Airway epithelial cell (primary cell): Measurements from ENCODE around the gene C4orf36. TPM values are rescaled to one million over a fixed set of nuclear protein-coding genes. Genes with fewer than 3 reads are reported as not detected.

Source experiments
- total RNA-seq: library from RNA; depleted of rRNA; stranded (reverse); fragments of >200 nt; gene quantifications from 2 replicates; pipeline ENCODE4 v1.2.3, GENCODE V29; 2015

C4orf36 gene, protein sequence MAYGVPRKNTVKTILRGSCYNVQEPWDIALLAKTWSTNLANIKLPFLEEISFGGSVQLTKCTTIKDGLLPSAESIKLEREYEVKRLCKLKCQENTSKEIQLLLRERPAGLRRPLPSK
- 1.1 and 3.5 TPM in 2 replicates for total RNA-seq

DNA sequence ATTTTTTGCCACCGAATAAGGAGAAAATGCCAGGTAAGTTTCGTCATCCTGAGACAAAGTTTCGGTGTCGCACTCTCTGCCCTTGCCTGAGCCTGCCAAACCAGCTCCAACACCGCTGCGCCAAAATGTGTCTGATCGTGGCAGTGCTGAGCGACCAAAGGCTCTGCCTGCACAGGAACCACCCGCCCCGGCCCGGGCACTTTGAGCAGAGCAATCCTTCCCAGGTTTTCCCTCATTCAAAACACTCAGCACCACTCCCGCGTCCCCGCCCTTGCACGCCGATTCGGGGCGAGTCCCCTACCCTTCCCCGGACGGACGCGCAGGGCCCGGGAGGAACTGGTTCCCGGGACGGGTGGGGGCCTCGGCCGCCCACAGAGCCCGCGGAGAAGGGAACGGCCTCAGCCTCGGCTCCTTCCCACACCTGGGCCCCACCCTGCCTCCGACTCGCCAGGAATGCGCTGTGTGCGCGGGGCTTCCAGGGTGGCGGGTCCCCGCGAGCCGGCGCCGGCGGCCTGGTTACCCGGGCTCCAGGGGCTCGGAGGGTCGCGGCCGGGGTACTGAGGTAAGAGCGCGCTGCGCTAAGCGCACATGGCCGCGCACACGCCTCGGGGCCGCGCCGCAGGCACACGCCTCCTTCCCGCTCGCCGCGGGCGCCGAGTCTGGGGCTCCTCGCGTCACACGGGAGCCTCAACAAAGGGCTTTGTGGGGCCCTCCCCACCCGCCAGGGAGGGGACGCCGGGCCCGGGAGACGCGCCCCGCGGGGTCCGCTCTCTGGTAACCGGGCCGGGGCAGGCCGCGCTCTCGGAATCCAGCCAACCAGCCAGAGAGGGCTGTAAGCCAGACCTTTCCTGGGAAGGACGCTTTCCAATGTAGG, at the start of gene C4orf36:
Gene C4orf36, minus strand, starts transcription at position 661 of the 874 bp plus-strand sequence. CDS start 902 bp downstream, outside the sequence.

DNA sequence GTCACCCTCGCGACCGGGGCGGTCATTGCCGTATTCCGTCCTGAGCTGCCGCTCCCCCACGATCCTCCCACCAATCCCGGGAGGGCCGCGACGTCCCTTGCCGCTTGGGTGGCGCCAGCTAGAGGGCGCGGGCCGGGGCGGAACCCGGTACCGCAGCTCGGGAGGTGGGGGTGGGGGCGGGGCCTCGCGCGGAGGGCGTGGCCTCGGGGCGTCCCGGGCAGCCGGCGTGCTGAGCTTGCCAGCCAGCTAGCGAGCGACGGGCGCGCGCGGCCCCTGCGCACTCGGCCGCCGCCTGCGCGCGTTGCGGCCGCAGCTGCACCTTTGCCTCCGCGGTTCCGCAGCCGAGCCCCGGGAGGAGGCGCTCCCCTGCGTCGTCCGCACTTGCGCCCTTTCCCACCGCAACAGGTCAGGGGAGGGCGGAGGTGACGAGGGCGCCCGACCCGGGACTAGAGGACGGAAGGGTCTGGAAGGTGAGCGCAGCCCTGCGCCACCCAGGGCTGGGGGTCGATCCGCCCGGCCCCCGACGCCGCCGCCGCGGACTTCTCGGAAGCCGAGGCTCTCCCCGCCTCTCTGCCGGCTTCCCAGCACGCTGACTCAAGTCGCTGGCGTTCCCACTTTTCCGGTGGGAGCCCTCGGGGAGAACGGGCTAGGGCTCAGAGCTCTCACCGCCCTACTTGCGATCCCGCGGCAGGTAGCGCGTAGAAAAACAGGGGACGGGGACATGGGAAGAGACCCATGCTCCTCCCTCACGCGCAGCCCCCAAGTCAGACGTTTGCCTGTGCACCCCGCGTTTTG, 42.7 kb upstream of the C4orf36 start, which contains the start of gene AFF1:
Gene AFF1, plus strand, starts transcription at position 241 of the 795 bp plus-strand sequence. CDS start 13,523 bp downstream, outside the sequence.

DNA sequence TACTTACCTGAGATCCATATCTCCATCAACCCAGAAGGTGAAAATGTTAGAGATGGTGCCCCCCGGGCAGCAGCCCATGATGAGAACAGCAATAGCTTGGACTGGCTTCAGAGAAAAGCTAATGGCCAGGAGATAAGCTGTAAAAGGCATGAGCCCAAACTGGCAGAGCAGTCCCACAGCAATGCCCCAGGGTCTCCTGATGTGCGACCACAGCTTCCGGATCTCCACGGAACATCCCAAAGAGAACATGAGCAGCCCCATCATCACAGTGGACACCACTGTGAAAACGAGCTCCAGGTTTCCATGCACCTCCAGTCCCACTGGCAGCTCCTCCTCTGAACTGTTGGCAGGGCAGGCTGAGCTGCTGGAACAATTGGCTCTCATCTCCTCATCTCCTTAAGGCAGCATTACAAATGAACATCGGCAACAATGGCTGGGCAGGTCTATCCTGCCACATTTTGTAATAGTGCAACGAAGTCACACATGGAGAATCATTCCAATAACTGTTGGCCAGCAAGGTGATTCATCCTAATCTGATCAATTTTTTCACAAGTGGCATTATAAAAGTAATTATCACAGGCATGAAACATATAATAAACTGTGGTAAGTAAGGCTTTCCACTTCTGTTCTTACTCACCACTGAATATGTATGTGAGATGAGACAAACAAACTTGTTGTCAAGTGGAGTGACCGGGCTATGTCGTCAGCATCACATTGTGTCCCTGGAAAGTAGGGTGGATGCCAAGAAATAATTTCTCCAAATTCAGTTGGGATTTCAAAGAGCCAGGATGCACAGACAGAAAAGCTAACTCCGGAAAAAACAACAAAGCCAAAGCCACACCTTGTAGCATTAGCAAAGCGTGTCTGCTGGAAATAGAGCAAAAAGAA, 43.2 kb downstream of the C4orf36 start, which contains the start of gene SLC10A6:
Gene SLC10A6, minus strand, starts transcription at position 653 of the 888 bp plus-strand sequence. Its CDS starts 269 bp downstream, at position 384.

Other genes starting within 250 kb of the C4orf36 start
- 1.2 and 3.0 TPM in 2 replicates for gene SLC10A6, start 43.0 kb downstream of the C4orf36 start, total RNA-seq
- 15.7 and 17.1 TPM in 2 replicates for gene AFF1, start 42.6 kb upstream of the C4orf36 start, total RNA-seq